ENCODE data around the gene TP53RK. TPM values are rescaled to one million over a fixed set of nuclear protein-coding genes. Genes with fewer than 3 reads are reported as not detected.
A peak's percentile ranks its signal among the peaks of the same experiment; 100 is the strongest.

The TP53RK gene
- total and polyA plus RNA-seq, 2 of the 13 experiments (the other 11 are each of a cell fraction or from before 2014, with no cell fraction given), result 12.9 to 25.5 TPM

GRCh38 chr20:46638134-46638897 lies 50.9 kb downstream of the TP53RK start (continued):
- no peak for TF ChIP-seq ATF6 (CRISPR knock-in tag; conservative IDR thresholded peaks at IDR 0.05)
- peak; percentile 79 for TF ChIP-seq ZBTB33 (CRISPR knock-in tag; IDR thresholded peaks at IDR 0.05)
- peak; percentile 80; the same call in 1 of the 2 replicates for TF ChIP-seq PAWR (CRISPR knock-in tag; IDR thresholded peaks at IDR 0.05; ENCODE audit: borderline replicate concordance)
- no peak for TF ChIP-seq ZNF235 (CRISPR knock-in tag; IDR thresholded peaks at IDR 0.05; ENCODE audit: borderline replicate concordance)
- TF ChIP-seq ZNF296 (CRISPR knock-in tag; conservative IDR thresholded peaks at IDR 0.05), result peak; percentile 27; the same call in 1 of the 2 replicates
- no peak for TF ChIP-seq CENPX (CRISPR knock-in tag; IDR thresholded peaks at IDR 0.05)
- peak; percentile 52; the same call in 1 of the 2 replicates for TF ChIP-seq MIER3 (CRISPR knock-in tag; IDR thresholded peaks at IDR 0.05; ENCODE audit: borderline replicate concordance)
- no peak for TF ChIP-seq HHEX (CRISPR knock-in tag; IDR thresholded peaks at IDR 0.05)
- no peak for TF ChIP-seq ZMAT3 (CRISPR knock-in tag; conservative IDR thresholded peaks at IDR 0.05)
- TF ChIP-seq PLSCR1 (CRISPR knock-in tag; IDR thresholded peaks at IDR 0.05; ENCODE audit: borderline replicate concordance), result no peak
- no peak; the same call in 1 of the 2 replicates for TF ChIP-seq SP5 (CRISPR knock-in tag; IDR thresholded peaks at IDR 0.05; ENCODE audit: borderline replicate concordance, low read depth)
- TF ChIP-seq RFXAP (CRISPR knock-in tag; IDR thresholded peaks at IDR 0.05; ENCODE audit: borderline replicate concordance), result peak; percentile 35; the same call in 1 of the 2 replicates
- TF ChIP-seq ARNT2 (CRISPR knock-in tag; IDR thresholded peaks at IDR 0.05; ENCODE audit: low read depth), result 0 out of 2 replicates have a peak, but pooled peaks have one; percentile 36
- no peak for TF ChIP-seq ZSCAN20 (CRISPR knock-in tag; IDR thresholded peaks at IDR 0.05; ENCODE audit: borderline replicate concordance)
- TF ChIP-seq RNF219 (CRISPR knock-in tag; IDR thresholded peaks at IDR 0.05), result no peak
- no peak; the same call in 1 of the 2 replicates for TF ChIP-seq ZNF891 (CRISPR knock-in tag; IDR thresholded peaks at IDR 0.05)
- TF ChIP-seq MYC (CRISPR knock-in tag; IDR thresholded peaks at IDR 0.05; ENCODE audit: borderline replicate concordance), result peak; percentile 75
- no peak; the same call in 1 of the 2 replicates for TF ChIP-seq TRAFD1 (CRISPR knock-in tag; IDR thresholded peaks at IDR 0.05; ENCODE audit: borderline replicate concordance)
- TF ChIP-seq MED1 (CRISPR knock-in tag; IDR thresholded peaks at IDR 0.05), result 0 out of 2 replicates have a peak, but pooled peaks have one; percentile 40
- TF ChIP-seq RARG (CRISPR knock-in tag; IDR thresholded peaks at IDR 0.05; ENCODE audit: low read depth), result no peak

Measured in HepG2 (cell line).